ENCODE results near the gene SMARCC1. TPM values are rescaled to one million over a fixed set of nuclear protein-coding genes. Genes with fewer than 3 reads are reported as not detected.

The SMARCC1 gene
- polyA plus RNA-seq, 3 donors = 128 to 137 (median 130) TPM

GRCh38 chr3:47641739-47642138 is 140.0 kb downstream of the SMARCC1 start:
- DNase-seq (ENCODE audit: low read depth in 3 of 3, low spot score in 2 of 3) = no peak

DNA sequence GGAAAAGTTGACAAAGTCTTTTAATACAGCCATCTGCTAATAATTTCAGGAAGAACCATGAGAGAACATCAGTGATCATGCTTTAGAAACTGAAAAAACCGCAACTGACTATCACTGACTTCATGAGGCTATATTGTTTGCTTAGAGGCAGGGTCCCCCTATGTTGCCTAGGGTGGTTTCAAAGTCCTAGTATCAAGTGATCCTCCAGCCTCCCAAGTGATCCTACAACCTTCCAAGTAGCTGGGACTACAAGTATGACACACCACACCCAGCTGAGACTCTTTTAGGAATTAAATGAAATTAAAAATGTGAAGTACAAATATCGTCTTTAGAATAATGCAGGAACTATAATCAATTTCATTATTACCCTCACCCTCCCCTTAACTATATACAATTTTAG is 144.8 kb downstream of the SMARCC1 start:
- DNase-seq (ENCODE audit: low read depth in 3 of 3, low spot score in 2 of 3) = no peak

- DNase-seq (ENCODE audit: low read depth in 3 of 3, low spot score in 2 of 3) = no peak
These were observed 145.5 kb downstream of the SMARCC1 start for GRCh38 chr3:47636225-47636624.

- DNase-seq (ENCODE audit: low read depth in 3 of 3, low spot score in 2 of 3) = no peak
These were observed 146.2 kb downstream of the SMARCC1 start for GRCh38 chr3:47635536-47635935.

DNA sequence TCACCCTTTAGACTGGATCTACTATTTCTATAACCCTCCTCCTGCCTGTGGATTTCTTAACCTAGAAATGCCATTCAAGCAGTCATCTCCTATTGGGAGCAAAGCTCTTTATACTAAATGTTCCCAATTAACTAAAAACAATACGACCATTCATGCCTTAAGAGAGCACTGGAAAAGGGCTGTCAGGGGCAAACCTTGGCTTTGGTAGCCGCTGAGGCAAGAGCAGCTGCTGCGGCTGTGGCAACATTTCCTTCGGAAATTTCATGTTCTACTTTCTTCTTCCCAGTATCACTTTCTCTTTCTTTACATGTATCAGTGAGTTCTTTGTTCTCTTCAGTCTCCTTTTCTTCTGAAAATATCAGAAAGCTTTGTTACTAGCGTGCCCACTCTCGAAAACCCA is 146.7 kb downstream of the SMARCC1 start:
- DNase-seq (ENCODE audit: low read depth in 3 of 3, low spot score in 2 of 3) = no peak

DNA sequence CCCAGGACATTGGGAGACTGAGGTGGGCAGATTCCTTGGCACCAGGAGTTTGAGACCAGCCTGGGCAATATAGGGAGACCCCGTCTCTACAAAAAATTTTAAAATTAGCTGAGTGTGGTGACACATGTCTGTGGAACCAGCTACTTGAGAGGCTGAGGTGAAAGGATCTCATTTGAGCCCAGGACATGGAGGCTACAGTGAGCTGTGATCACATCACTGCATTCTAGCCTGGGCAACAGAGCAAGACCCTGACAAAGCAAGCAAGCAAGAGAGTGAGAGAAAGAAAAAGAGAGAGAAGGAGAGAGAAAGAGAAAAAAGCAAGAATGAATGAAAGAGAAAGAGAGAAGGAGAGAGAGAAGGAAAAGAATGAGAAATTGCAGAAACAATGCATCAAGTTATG is 150.9 kb downstream of the SMARCC1 start:
- no peak for DNase-seq (ENCODE audit: low read depth in 3 of 3, low spot score in 2 of 3)

- no peak for DNase-seq (ENCODE audit: low read depth in 3 of 3, low spot score in 2 of 3)
These were observed 151.9 kb downstream of the SMARCC1 start for GRCh38 chr3:47629770-47630169.

GRCh38 chr3:47628426-47628825 is 153.3 kb downstream of the SMARCC1 start:
- DNase-seq (ENCODE audit: low read depth in 3 of 3, low spot score in 2 of 3) = no peak

DNA sequence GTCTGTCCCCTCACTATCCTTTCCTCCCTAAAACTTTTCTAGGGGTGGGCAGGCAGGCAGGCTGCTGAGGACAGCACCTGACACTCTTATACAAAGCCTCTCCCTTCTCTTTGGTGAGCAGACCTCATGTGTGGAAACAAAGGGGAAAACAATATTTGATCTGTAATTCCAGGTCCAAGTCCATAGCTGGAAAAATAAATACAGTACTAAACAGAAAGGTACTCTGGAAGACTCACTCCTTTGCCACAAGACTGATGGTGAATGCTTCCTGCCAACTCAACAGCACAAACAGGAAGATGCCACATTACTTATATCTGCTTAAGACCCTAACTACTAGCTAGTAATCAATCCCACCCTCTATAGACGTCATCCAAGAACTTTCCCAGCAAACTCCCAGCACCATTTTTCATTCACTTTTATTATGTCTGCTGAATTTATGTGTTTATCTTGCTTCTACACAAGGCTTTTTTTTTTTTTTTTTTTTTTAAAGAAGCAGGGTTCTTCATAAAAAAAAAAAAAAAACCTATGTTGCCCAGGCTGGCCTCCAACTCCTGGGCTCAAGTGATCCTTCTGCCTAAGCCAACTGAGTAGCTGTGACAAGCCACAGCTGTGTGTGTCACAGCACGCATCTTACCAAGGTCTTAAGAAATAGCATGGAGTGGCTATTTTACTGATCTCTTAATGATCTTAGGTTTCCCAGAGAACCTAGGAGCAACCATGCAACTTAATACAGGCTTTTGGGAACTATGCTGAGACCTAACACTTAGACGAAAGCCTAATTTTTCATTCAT is 158.8 kb downstream of the SMARCC1 start:
- no peak for DNase-seq (ENCODE audit: low read depth in 3 of 3, low spot score in 2 of 3)

DNA sequence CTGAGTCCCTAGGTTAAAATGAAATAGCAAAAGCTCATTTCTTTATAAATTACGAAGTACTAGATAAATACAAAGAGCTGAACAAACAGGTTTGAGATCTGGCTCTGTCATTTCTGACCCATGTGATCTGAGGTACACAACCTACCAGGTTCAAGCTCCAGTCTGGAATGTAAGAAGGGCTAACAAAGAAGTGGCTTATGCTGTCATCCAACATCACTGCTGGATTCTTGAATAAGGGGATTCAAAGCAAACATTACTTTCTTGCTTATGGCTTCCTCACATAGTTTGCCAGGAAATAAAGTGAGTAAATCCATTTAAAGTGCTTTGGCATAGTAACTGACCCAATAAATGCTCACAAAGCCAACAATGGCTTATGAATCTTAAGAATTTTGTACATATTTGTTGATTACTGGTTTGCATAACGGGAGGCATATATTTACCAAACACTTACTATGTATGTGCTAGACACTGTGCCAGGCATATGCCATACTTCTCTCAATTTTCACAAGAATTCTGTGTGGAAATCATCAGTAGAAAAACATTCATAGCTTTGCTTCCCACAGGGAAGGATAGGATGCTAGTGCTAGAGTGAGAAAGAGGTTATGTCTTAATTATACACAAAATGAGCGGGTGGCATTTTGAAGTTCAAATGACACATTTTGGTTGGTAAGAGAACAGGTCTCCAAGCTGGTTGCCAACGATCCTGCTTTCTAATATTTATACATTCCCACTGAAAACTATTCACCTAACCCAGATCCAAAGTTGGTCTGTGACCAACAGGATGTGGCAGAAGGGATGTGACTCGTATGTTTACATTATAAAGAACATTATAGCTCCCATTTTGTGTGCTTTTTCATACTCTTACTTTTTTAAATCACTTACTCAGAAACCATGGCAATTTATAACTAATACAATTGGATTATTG is 164.3 kb downstream of the SMARCC1 start:
- DNase-seq (ENCODE audit: low read depth in 3 of 3, low spot score in 2 of 3) = no peak

DNA sequence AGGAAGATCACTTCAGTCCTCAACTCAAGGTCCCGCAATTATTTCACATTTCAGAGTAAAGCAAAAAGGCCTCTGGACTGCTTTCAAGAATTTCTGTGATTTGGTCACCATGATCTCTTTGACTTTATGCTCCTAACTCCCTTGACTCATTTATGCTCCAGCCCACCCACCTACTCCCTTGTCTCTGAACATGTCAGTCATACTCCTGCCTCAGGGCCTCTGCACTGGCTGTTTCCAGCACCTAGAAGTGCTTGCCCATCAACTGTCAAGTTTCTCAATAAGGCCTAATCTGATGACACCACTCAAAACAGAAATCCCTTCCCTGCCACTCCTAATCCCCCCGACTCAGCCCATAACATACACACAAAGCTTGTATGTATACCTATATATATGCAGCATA is 166.9 kb downstream of the SMARCC1 start:
- DNase-seq (ENCODE audit: low read depth in 3 of 3, low spot score in 2 of 3) = no peak

GRCh38 chr3:47613722-47614121 is 168.0 kb downstream of the SMARCC1 start:
- DNase-seq (ENCODE audit: low read depth in 3 of 3, low spot score in 2 of 3) = no peak

DNA sequence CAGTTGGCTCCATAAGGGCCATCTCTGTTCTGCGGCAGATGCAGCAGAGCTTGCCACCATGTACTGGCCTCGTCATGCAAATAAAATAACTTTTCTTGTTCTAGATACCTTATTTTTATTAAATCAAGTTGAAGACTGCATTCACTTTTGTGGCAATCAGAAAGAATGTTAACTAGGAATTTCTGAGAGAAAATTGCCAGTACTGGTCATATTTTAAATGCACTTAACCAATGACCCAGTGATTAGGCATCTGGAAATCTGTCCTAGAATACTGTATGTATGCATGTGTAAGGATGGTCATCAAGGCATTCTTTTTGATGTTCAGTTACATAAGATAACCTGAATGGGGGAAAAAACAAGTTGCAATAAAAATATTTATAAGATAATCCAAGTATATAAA is 168.8 kb downstream of the SMARCC1 start:
- DNase-seq (ENCODE audit: low read depth in 3 of 3, low spot score in 2 of 3) = no peak

DNA sequence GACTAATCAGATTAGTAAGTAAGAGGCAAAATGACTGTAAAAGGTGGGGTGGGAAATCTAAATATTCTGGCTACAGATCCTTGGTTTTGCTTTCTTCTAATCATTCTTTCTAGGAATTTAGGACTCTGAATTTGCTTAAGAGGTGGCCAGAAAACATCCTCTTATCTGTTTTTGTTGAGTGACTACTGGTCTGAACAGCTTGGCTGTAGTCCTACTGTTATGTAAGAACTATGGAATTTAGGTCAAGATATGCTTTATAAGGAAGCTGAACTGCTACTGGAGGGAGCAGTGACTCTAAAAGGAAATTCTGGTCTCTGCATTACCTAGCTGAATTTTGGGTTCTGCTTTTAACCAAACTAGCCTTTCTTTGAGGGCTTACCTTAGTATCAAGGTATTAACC is 169.5 kb downstream of the SMARCC1 start:
- DNase-seq (ENCODE audit: low read depth in 3 of 3, low spot score in 2 of 3) = no peak

GRCh38 chr3:47611576-47611975 is 170.1 kb downstream of the SMARCC1 start:
- no peak for DNase-seq (ENCODE audit: low read depth in 3 of 3, low spot score in 2 of 3)

- no peak for DNase-seq (ENCODE audit: low read depth in 3 of 3, low spot score in 2 of 3)
These were observed 171.1 kb downstream of the SMARCC1 start for GRCh38 chr3:47610583-47610982.

GRCh38 chr3:47607335-47607734 is 174.4 kb downstream of the SMARCC1 start:
- no peak for DNase-seq (ENCODE audit: low read depth in 3 of 3, low spot score in 2 of 3)

DNA sequence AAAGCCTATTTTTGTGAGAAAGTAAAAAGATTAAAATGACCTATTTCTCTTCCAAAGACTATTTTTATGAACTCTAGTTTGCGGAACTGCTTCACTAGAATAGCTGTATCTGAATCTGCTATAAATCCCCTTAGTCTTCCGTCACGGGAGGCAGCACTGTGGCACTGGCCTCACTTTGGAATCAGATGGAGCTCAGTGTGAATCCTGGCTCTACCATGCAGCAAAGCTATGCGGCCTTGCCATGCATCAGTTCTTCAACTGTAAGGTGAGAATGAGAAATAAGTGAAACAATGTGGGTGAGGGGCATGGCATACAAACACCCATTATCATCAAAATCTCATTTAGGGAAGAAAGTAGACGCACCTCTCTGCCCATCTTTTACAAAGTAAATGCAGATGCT is 175.5 kb downstream of the SMARCC1 start:
- no peak for DNase-seq (ENCODE audit: low read depth in 3 of 3, low spot score in 2 of 3)

- no peak for DNase-seq (ENCODE audit: low read depth in 3 of 3, low spot score in 2 of 3)
These were observed 176.0 kb downstream of the SMARCC1 start for GRCh38 chr3:47605652-47606051.

GRCh38 chr3:47604145-47604544 is 177.5 kb downstream of the SMARCC1 start:
- DNase-seq (ENCODE audit: low read depth in 3 of 3, low spot score in 2 of 3) = no peak

DNA sequence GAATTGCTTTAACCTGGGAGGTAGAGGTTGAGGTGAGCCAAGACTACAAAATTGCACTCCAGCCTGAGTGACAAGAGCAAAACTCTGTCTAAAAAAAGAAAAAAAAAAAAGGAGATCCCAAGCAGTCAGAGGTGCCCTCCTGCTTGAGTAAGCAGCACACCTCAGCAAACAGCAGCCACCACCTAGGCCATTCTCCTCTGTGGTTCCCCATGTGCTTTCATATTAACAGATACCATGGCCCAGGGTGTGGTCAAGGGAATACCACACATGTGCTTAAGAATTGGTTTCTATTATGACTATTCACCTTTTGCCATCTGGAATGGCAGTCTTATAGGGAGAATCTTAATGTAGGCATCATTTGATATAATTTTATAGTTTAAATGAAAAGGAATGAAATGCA is 178.4 kb downstream of the SMARCC1 start:
- no peak for DNase-seq (ENCODE audit: low read depth in 3 of 3, low spot score in 2 of 3)

DNA sequence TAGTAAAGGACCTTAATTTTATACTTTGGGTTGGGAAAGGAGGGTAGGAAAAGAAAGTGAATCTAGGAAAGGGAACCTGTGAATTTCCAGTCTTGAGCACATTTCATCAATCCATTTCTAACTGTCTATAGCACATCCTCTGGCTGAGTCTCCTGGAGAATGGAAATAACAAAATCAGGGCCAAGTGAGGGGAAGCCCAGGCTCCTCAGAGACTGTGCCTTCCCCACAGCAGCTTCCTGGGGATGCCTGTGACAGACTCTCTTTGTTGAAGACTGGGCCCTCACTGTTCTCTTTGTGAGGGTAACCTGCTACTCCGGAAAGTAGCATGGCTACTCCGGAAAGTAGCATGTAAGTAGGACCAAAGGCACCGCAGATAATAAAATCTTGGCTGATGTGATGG is 180.4 kb downstream of the SMARCC1 start:
- DNase-seq (ENCODE audit: low read depth in 3 of 3, low spot score in 2 of 3) = no peak

All from right renal cortex interstitium (tissue), 3 donors.